ENCODE measurements around the gene SLC22A1. TPM values are rescaled to one million over a fixed set of nuclear protein-coding genes. Genes with fewer than 3 reads are reported as not detected.

Gene SLC22A1
- total RNA-seq, 1 experiment from 2014 or later = 0.39 TPM

GRCh38 chr6:160197662-160198061 is 76.0 kb downstream of the SLC22A1 start:
- Histone ChIP-seq H4K20me1 (ENCODE audit: control insufficient read depth, insufficient read depth, insufficient read length) (no peaks in the 10 kb centered on the region), H3K4me2 (ENCODE audit: insufficient read depth, insufficient read length, low read length) (no peak overlapping the region), H3K23me2 (ENCODE audit: insufficient read length, low read depth, low read length, poor library complexity, severe bottlenecking) (no peaks in the 10 kb centered on the region), H2BK20ac (ENCODE audit: low read depth, low read length, poor library complexity, severe bottlenecking) (no peak overlapping the region), H3K79me1 (ENCODE audit: insufficient read depth, low read depth, low read length, poor library complexity, severe bottlenecking) (no peaks in the 10 kb centered on the region), H3K18ac (ENCODE audit: insufficient read length, low read depth, low read length) (no peak overlapping the region), H2AK5ac (ENCODE audit: insufficient read length, low read length) (no peak overlapping the region), H4K5ac (ENCODE audit: insufficient read length, low read depth, low read length) (no peak overlapping the region), H2BK12ac (ENCODE audit: insufficient read length, low read depth, low read length) (no peak overlapping the region), H3K56ac (ENCODE audit: insufficient read length, low read depth, low read length) (no peak overlapping the region), H3T11ph (ENCODE audit: low read length) (no peak overlapping the region), H3K4ac (ENCODE audit: low read depth, low read length) (no peak overlapping the region), H3K27me3 (ENCODE audit: insufficient read depth, low read length) (no peaks in the 10 kb centered on the region), H3K27ac (ENCODE audit: insufficient read length, low read depth, low read length) (no peak overlapping the region), H2AFZ (ENCODE audit: low read length) (no peak overlapping the region), H2BK120ac (ENCODE audit: low read depth, low read length, poor library complexity, severe bottlenecking) (no peak overlapping the region), H3K79me2 (ENCODE audit: insufficient read depth, low read length) (no peaks in the 10 kb centered on the region), H3K4me1 (ENCODE audit: insufficient read depth, low read length) (no peaks in the 10 kb centered on the region), H4K8ac (replicated peaks; ENCODE audit: insufficient read length, low read depth, low read length) (no peak overlapping the region), H4K91ac (ENCODE audit: insufficient read length, low read depth, low read length) (no peak overlapping the region), H3K14ac (ENCODE audit: insufficient read depth, low read length) (no peak overlapping the region), H2BK15ac (ENCODE audit: low read depth, low read length) (no peak overlapping the region), H3K9ac (ENCODE audit: extremely low read depth, insufficient read length, low read length) (no peak overlapping the region), H3K23ac (ENCODE audit: insufficient read length, low read depth, low read length) (no peak overlapping the region), H2BK5ac (ENCODE audit: insufficient read length, low read length) (no peak overlapping the region), H3K9me3 (ENCODE audit: control insufficient read depth, low read depth, low read length) (no peaks in the 10 kb centered on the region)
- H3K4me3 Mint-ChIP-seq = no peak overlapping the region
- H3K9me3 Mint-ChIP-seq = peaks cover 23 to 31% of the 10 kb centered on the region in 2 experiments
- no peak for TF ChIP-seq CTCF (conservative IDR thresholded peaks at IDR 0.05)
- H3K27ac Mint-ChIP-seq = no peak overlapping the region
- no peak for DNase-seq
- H3K4me1 Mint-ChIP-seq = no peaks in the 10 kb centered on the region
- peaks cover 2 to 22% (median 12%) of the 10 kb centered on the region in 3 experiments for H3K36me3 Mint-ChIP-seq (ENCODE audit: insufficient read depth in 1 of 3, low read depth in 3 of 3)
- H3K27me3 Mint-ChIP-seq (ENCODE audit: low read depth) = no peaks in the 10 kb centered on the region

Measured in H9 (cell line).